IMR-90 (cell line): ENCODE results near the gene TUBA8. TPM values are rescaled to one million over a fixed set of nuclear protein-coding genes. Genes with fewer than 3 reads are reported as not detected.

ENCODE experiments used
- ATAC-seq: fragments of 200-7000 bp; cut with Tn5 transposase; 2 replicates; pipeline ENCODE4 v1.9.1; 2020; ENCODE audit warnings: low read depth, mild to moderate bottlenecking, moderate library complexity
- BruUV-seq: library from RNA; stranded (reverse); fragments of 400-500 nt; replicated peaks from 2 replicates; lab custom pipeline; 2021; lab: Mats Ljungman, UMichigan
- CTCF ChIA-PET: fragments of 300-600 bp; formaldehyde crosslinking; extraction: SDS; loops from one replicate; lab custom pipeline; 2021; ENCODE audit warnings: antibody characterized with exemption; lab: Yijun Ruan, JAX
- POLR2A ChIA-PET: fragments of 300-600 bp; sonication (Branson Sonifier 250); formaldehyde crosslinking; loops from one replicate; lab custom pipeline; 2022; ENCODE audit warnings: antibody characterized with exemption; ENCODE audit not compliant: unreplicated experiment; lab: Charles Lee
- DNase-seq: peaks from one replicate; pipeline ENCODE4 v3.0.0; 2013
- H2AFZ ChIP-seq: replicated peaks from 2 replicates; pipeline ENCODE3; 2013; ENCODE audit warnings: low read length, mild to moderate bottlenecking; ENCODE audit not compliant: poor library complexity
- H2AK5ac ChIP-seq: 2 replicates; pipeline ENCODE4 v1.6.1; 2013; ENCODE audit warnings: low read depth, low read length, inconsistent platforms
- H2AK9ac ChIP-seq: replicated peaks from 2 replicates; pipeline ENCODE3; 2013; ENCODE audit warnings: mild to moderate bottlenecking, low read depth, low read length, moderate library complexity; ENCODE audit not compliant: poor library complexity
- H2BK120ac ChIP-seq: 2 replicates; pipeline ENCODE4 v1.6.1; 2013; ENCODE audit warnings: low read depth, low read length, inconsistent platforms
- H2BK15ac ChIP-seq: 3 replicates; pipeline ENCODE4 v1.6.1; 2013; ENCODE audit warnings: low read depth, low read length, inconsistent platforms
- H2BK20ac ChIP-seq: 2 replicates; pipeline ENCODE4 v1.6.1; 2013; ENCODE audit warnings: low read depth, mild to moderate bottlenecking, inconsistent platforms, low read length, moderate library complexity
- H2BK5ac ChIP-seq: 2 replicates; pipeline ENCODE4 v1.6.1; 2013; ENCODE audit warnings: mild to moderate bottlenecking, low read depth, low read length, inconsistent platforms; ENCODE audit not compliant: poor library complexity, severe bottlenecking
- H3K14ac ChIP-seq: replicated peaks from 2 replicates; pipeline ENCODE4 v1.6.1; 2013; ENCODE audit warnings: low read depth, low read length, inconsistent platforms
- H3K18ac ChIP-seq: 2 replicates; pipeline ENCODE4 v1.6.1; 2013; ENCODE audit warnings: low read depth, low read length, control low read depth
- H3K23ac ChIP-seq: 2 replicates; pipeline ENCODE4 v1.6.1; 2013; ENCODE audit warnings: low read depth, low read length, inconsistent platforms
- H3K27ac ChIP-seq: 2 replicates; pipeline ENCODE4 v1.5.1; 2013; ENCODE audit warnings: mild to moderate bottlenecking, control low read depth, low read length; ENCODE audit not compliant: insufficient read depth
- H3K27me3 ChIP-seq: 2 replicates; pipeline ENCODE4 v1.6.1; 2013; ENCODE audit warnings: low read length; ENCODE audit not compliant: control insufficient read depth, insufficient read depth
- H3K36me3 ChIP-seq: 2 replicates; pipeline ENCODE4 v1.6.1; 2013; ENCODE audit warnings: low read length, mixed read lengths; ENCODE audit not compliant: control insufficient read depth, insufficient read depth
- H3K4ac ChIP-seq: 2 replicates; pipeline ENCODE4 v1.6.1; 2013; ENCODE audit warnings: low read depth, low read length, inconsistent platforms
- H3K4me1 ChIP-seq: 2 replicates; pipeline ENCODE4 v1.6.1; 2013; ENCODE audit warnings: low read length, mixed read lengths; ENCODE audit not compliant: control insufficient read depth, insufficient read depth
- H3K4me2 ChIP-seq: 2 replicates; pipeline ENCODE4 v1.6.1; 2013; ENCODE audit warnings: low read depth, mild to moderate bottlenecking, control low read depth, low read length, moderate library complexity
- H3K4me3 ChIP-seq: 2 replicates; pipeline ENCODE4 v1.5.1; 2013; ENCODE audit warnings: low read depth, mild to moderate bottlenecking, control low read depth, low read length, moderate library complexity; ENCODE audit not compliant: insufficient read depth
- H3K56ac ChIP-seq: 2 replicates; pipeline ENCODE4 v1.6.1; 2013; ENCODE audit warnings: low read length, inconsistent platforms; ENCODE audit not compliant: insufficient read depth; ENCODE audit errors: extremely low read depth
- H3K79me1 ChIP-seq, 2 experiments: 2 replicates each; pipeline ENCODE4 v1.6.1; 2013; ENCODE audit warnings: low read length in 2 of 2, inconsistent platforms in 1 of 2, low read depth in 1 of 2
- H3K9ac ChIP-seq: 2 replicates; pipeline ENCODE4 v1.6.1; 2013; ENCODE audit warnings: low read depth, low read length, control low read depth
- H3K9me1 ChIP-seq: 2 replicates; pipeline ENCODE4 v1.6.1; 2013; ENCODE audit warnings: low read length, inconsistent platforms; ENCODE audit not compliant: insufficient read depth
- H3K9me3 ChIP-seq: 2 replicates; pipeline ENCODE4 v1.6.1; 2013; ENCODE audit warnings: low read length; ENCODE audit not compliant: control insufficient read depth, insufficient read depth
- H4K20me1 ChIP-seq: 2 replicates; pipeline ENCODE4 v1.6.1; 2013; ENCODE audit warnings: low read length, inconsistent platforms; ENCODE audit not compliant: insufficient read depth
- H4K5ac ChIP-seq: 2 replicates; pipeline ENCODE4 v1.6.1; 2013; ENCODE audit warnings: mild to moderate bottlenecking, low read depth, low read length, control low read depth
- H4K8ac ChIP-seq, 2 experiments: 2 replicates each; pipeline ENCODE4 v1.6.1; 2013; ENCODE audit warnings: low read depth in 2 of 2, low read length in 2 of 2, control low read depth in 1 of 2, inconsistent platforms in 1 of 2
- H4K91ac ChIP-seq: 2 replicates; pipeline ENCODE4 v1.6.1; 2013; ENCODE audit warnings: low read depth, low read length, inconsistent platforms; ENCODE audit not compliant: insufficient read depth
- CHD1 ChIP-seq: IDR thresholded peaks from 2 replicates; pipeline ENCODE4 v1.6.1; 2012; ENCODE audit warnings: low read depth, low read length, improper control_type of control experiment
- MAFK ChIP-seq: IDR thresholded peaks from 2 replicates; pipeline ENCODE4 v1.6.1; 2012; ENCODE audit warnings: low read depth, low read length, improper control_type of control experiment
- MAZ ChIP-seq: IDR thresholded peaks from 2 replicates; pipeline ENCODE4 v1.6.1; 2012; ENCODE audit warnings: low read depth, mild to moderate bottlenecking, low read length, improper control_type of control experiment, moderate library complexity, borderline replicate concordance
- MXI1 ChIP-seq: IDR thresholded peaks from 2 replicates; pipeline ENCODE4 v1.6.1; 2012; ENCODE audit warnings: low read depth, mild to moderate bottlenecking, low read length, moderate library complexity, borderline replicate concordance
- RAD21 ChIP-seq: IDR thresholded peaks from 2 replicates; pipeline ENCODE4 v1.6.1; 2012; ENCODE audit warnings: low read length, improper control_type of control experiment
- RCOR1 ChIP-seq: IDR thresholded peaks from 2 replicates; pipeline ENCODE4 v1.6.1; 2012; ENCODE audit warnings: mild to moderate bottlenecking, low read length, improper control_type of control experiment; ENCODE audit not compliant: insufficient replicate concordance
- RFX5 ChIP-seq: IDR thresholded peaks from 2 replicates; pipeline ENCODE4 v1.8.0; 2012; ENCODE audit warnings: low read depth, mild to moderate bottlenecking, low read length, moderate library complexity
- SMC3 ChIP-seq: fragments of 150-350 bp; IDR thresholded peaks from 2 replicates; pipeline ENCODE4 v1.6.1; 2016; ENCODE audit warnings: low read depth, mild to moderate bottlenecking, antibody characterized with exemption, low read length, moderate library complexity
- WGBS, 2 experiments: methylation state at CpG; one replicate each; pipeline versions ENCODE4 v1.1.5 to v1.1.7; 2013; ENCODE audit warnings: missing lambda C conversion rate in 2 of 2; ENCODE audit not compliant: insufficient read length in 1 of 2; ENCODE audit errors: extremely low coverage in 2 of 2; 5-methylcytosine and 5-hydroxymethylcytosine counted together
- dilution Hi-C: fragments of 300-500 bp; cut with HindIII; formaldehyde crosslinking; loops from one replicate; pipeline ENCODE4 v1.14.3; 2018; ENCODE audit warnings: low sequenced_read_pairs; ENCODE audit not compliant: unreplicated experiment
- in situ Hi-C: fragments of 300-500 bp; cut with MboI; formaldehyde crosslinking; loops from 3 replicates; pipeline ENCODE4 v1.14.3; 2019; ENCODE audit warnings: low sequenced_read_pairs, inconsistent platforms, mixed read lengths
- intact Hi-C: fragments of 100-400 bp; cut with micrococcal nuclease; formaldehyde crosslinking; loops from 2 replicates; pipeline ENCODE4 v1.10.0; 2022
- polyA plus RNA-seq, 3 experiments: library from polyadenylated mRNA; depleted of rRNA; stranded (reverse); fragments of >200 nt; gene quantifications; 2 replicates each; pipeline ENCODE4 v1.2.3, GENCODE V29; 2012; ENCODE audit warnings: low replicate concordance in 1 of 3
- total RNA-seq: library from RNA; depleted of rRNA; stranded (reverse); fragments of >200 nt; gene quantifications from 2 replicates; pipeline ENCODE4 v1.2.3, GENCODE V29; 2012
- TF ChIP-seq, protein P1 (sequence below): fragments of 150-350 bp; IDR thresholded peaks from 2 replicates; pipeline ENCODE4 v1.6.1; 2017; ENCODE audit warnings: mild to moderate bottlenecking, antibody characterized with exemption, low read length, low read depth

Gene TUBA8
- total and polyA plus RNA-seq, 2 of the 4 experiments (the other 2 are of a cell fraction), result 1.4 to 2.2 TPM

DNA sequence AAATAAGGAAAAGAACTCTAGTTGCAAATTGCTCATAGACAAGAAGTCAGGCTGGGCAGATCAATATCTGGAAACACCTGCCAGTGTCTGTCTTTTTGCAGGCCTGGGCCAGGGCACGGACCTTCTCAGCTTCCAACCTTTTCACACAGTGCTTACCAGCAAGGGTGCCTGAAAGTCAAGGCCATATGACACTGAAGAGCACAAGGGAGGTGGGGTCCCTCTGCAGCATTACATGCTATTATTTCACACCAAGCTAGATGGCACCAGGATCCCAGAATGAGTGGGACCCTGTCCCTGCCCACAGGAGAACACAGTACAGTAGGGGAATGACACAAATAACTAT, 38.7 kb upstream of the TUBA8 start:
- Histone ChIP-seq H3K18ac (no peak overlapping the region), H4K8ac (no peak overlapping the region), H3K27me3 (no peaks in the 10 kb centered on the region), H2AK9ac (no peak overlapping the region), H3K14ac (no peak overlapping the region), H2BK5ac (no peak overlapping the region), H4K20me1 (no peaks in the 10 kb centered on the region), H2AK5ac (no peak overlapping the region; the same call in 1 of the 2 replicates), H3K9me1 (no peaks in the 10 kb centered on the region), H3K79me1 (peaks cover 3% of the 10 kb centered on the region in 2 experiments; a peak in 3 of 4 replicates), H3K4me3 (no peak overlapping the region), H3K9me3 (no peaks in the 10 kb centered on the region), H3K36me3 (no peaks in the 10 kb centered on the region), H4K91ac (no peak overlapping the region), H4K5ac (no peak overlapping the region), H2AFZ (no peak overlapping the region), H2BK20ac (no peak overlapping the region), H3K4ac (no peak overlapping the region), H3K4me2 (no peak overlapping the region), H3K56ac (no peak overlapping the region), H2BK15ac (no peak overlapping the region), H3K27ac (no peak overlapping the region), H3K23ac (no peak overlapping the region), H3K9ac (no peak overlapping the region), H3K4me1 (peaks cover 6% of the 10 kb centered on the region), H2BK120ac (no peak overlapping the region)
- intact Hi-C loops (loop anchor here (10.0 kb wide), 2 partner anchors 517 to 997 kb away; no protein-coding TSS in a partner anchor), dilution Hi-C loops (no loop called here), in situ Hi-C loops (loop anchor here (5.0 to 25.0 kb wide), 2 partner anchors 240 to 510 kb away; partner anchors contain the start of gene SLC25A18)
- POLR2A ChIA-PET, result no interaction called here
- ATAC-seq (no peak), DNase-seq (no peak)
- CTCF ChIA-PET, result no interaction called here
- TF ChIP-seq RFX5 (no peak), CHD1 (no peak), MAZ (no peak), RAD21 (no peak), MXI1 (no peak), SMC3 (no peak), RCOR1 (no peak), MAFK (no peak)
- TF ChIP-seq, protein P1, sequence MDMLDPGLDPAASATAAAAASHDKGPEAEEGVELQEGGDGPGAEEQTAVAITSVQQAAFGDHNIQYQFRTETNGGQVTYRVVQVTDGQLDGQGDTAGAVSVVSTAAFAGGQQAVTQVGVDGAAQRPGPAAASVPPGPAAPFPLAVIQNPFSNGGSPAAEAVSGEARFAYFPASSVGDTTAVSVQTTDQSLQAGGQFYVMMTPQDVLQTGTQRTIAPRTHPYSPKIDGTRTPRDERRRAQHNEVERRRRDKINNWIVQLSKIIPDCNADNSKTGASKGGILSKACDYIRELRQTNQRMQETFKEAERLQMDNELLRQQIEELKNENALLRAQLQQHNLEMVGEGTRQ, result no peak
- WGBS, 2 experiments, result no CpG with 5 or more reads among the region's 1 CpG
- BruUV-seq, result no TSS peak
